GM12878 (cell line): ENCODE measurements around the gene PTPRS. TPM values are rescaled to one million over a fixed set of nuclear protein-coding genes. Genes with fewer than 3 reads are reported as not detected.

ENCODE experiments used
- ATAC-seq: fragments of 200-7000 bp; cut with Tn5 transposase; 3 replicates; pipeline ENCODE4 v1.9.1; 2020; ENCODE audit warnings: mild to moderate bottlenecking, moderate library complexity
- BruUV-seq: library from RNA; stranded (reverse); fragments of 400-500 nt; replicated peaks from 2 replicates; lab custom pipeline; 2021; lab: Mats Ljungman, UMichigan
- CTCF ChIA-PET: fragments of 300-600 bp; sonication (Branson Sonifier 250); formaldehyde crosslinking; extraction: SDS; loops from one replicate; lab custom pipeline; 2021; ENCODE audit warnings: inconsistent platforms; lab: Yijun Ruan, JAX
- POLR2A ChIA-PET: fragments of 350-600 bp; formaldehyde crosslinking; extraction: SDS; loops from one replicate; lab custom pipeline; 2021; ENCODE audit warnings: inconsistent platforms; lab: Charles Lee
- RAD21 ChIA-PET: fragments of 300-600 bp; sonication (Branson Sonifier 250); formaldehyde crosslinking; loops from one replicate; lab custom pipeline; 2023; ENCODE audit warnings: antibody characterized with exemption; ENCODE audit not compliant: unreplicated experiment; lab: Charles Lee
- SMC1A ChIA-PET: fragments of 300-600 bp; sonication (Branson Sonifier 250); formaldehyde crosslinking; loops from one replicate; lab custom pipeline; 2023; ENCODE audit not compliant: unreplicated experiment, uncharacterized antibody; lab: Charles Lee
- DNase-seq: peaks from one replicate; pipeline ENCODE4 v3.0.0-alpha.2; 2011; ENCODE audit warnings: low read depth, low spot score
- FAIRE-seq: peaks from 3 replicates; lab custom pipeline; 2011; peaks lifted over from hg19 to GRCh38; lab: Jason Lieb, UNC
- H2AFZ ChIP-seq: 2 replicates; pipeline ENCODE4 v1.6.0; 2011; ENCODE audit warnings: low read depth, low read length, control low read depth; ENCODE audit not compliant: control insufficient read depth
- H3K27ac ChIP-seq: 2 replicates; pipeline ENCODE4 v1.5.1; 2011; ENCODE audit warnings: control low read depth; ENCODE audit not compliant: control insufficient read depth, insufficient read depth
- H3K27me3 ChIP-seq, 2 experiments: replicated peaks in 1 of 2; 2 replicates each; pipeline versions ENCODE4 v1.6.0 to v1.6.1; 2011; ENCODE audit warnings: low read length in 1 of 2; ENCODE audit not compliant: control insufficient read depth in 2 of 2, insufficient read depth in 2 of 2
- H3K36me3 ChIP-seq, 2 experiments: 2 replicates each; pipeline ENCODE4 v1.5.1; 2011; ENCODE audit warnings: low read length in 1 of 2; ENCODE audit not compliant: control insufficient read depth in 2 of 2, insufficient read depth in 2 of 2
- H3K4me1 ChIP-seq: 2 replicates; pipeline ENCODE4 v1.6.1; 2011; ENCODE audit warnings: mild to moderate bottlenecking, low read length, moderate library complexity, mixed read lengths; ENCODE audit not compliant: control insufficient read depth, insufficient read depth
- H3K4me2 ChIP-seq: 2 replicates; pipeline ENCODE4 v1.6.0; 2011; ENCODE audit warnings: control low read depth; ENCODE audit not compliant: control insufficient read depth, insufficient read depth
- H3K4me3 ChIP-seq: fragments of 200-600 bp; sonication (generic); 2 replicates; pipeline ENCODE4 v1.5.1; 2016
- H3K79me2 ChIP-seq: 2 replicates; pipeline ENCODE4 v1.6.0; 2011; ENCODE audit warnings: low read length; ENCODE audit not compliant: control insufficient read depth, insufficient read depth
- H3K9ac ChIP-seq: 2 replicates; pipeline ENCODE4 v1.8.0; 2011; ENCODE audit warnings: low read length, control low read depth, mixed read lengths; ENCODE audit not compliant: control insufficient read depth, insufficient read depth
- H3K9me3 ChIP-seq: replicated peaks from 3 replicates; pipeline ENCODE4 v1.5.1; 2011; ENCODE audit warnings: mild to moderate bottlenecking, low read length; ENCODE audit not compliant: control insufficient read depth, insufficient read depth
- H4K20me1 ChIP-seq: 2 replicates; pipeline ENCODE4 v1.6.0; 2011; ENCODE audit not compliant: control insufficient read depth, insufficient read depth
- BCL3 ChIP-seq: IDR thresholded peaks from 2 replicates; pipeline ENCODE4 v1.6.1; 2011; ENCODE audit warnings: borderline replicate concordance, low read depth, mild to moderate bottlenecking, moderate library complexity, low read length; ENCODE audit not compliant: insufficient read depth, poor library complexity, severe bottlenecking
- E2F4 ChIP-seq: IDR thresholded peaks from 2 replicates; pipeline ENCODE4 v1.6.1; 2012; ENCODE audit warnings: low read depth, low read length, improper control_type of control experiment
- EGR1 ChIP-seq, 2 experiments: IDR thresholded peaks; 1 replicate in 1 of 2; 2 replicates in 1 of 2; pipeline ENCODE4 v1.6.1; 2011 to 2012; ENCODE audit warnings: low read depth in 2 of 2, low read length in 2 of 2, borderline replicate concordance in 1 of 2, mild to moderate bottlenecking in 1 of 2, moderate library complexity in 1 of 2
- FOXK2 ChIP-seq: fragments of 450-650 bp; IDR thresholded peaks from 2 replicates; pipeline ENCODE4 v1.6.1; 2017; ENCODE audit warnings: mild to moderate bottlenecking, moderate library complexity
- MAX ChIP-seq: IDR thresholded peaks from 2 replicates; pipeline ENCODE4 v1.6.1; 2012; ENCODE audit warnings: low read depth, low read length, improper control_type of control experiment
- MEF2A ChIP-seq: IDR thresholded peaks from 2 replicates; pipeline ENCODE4 v1.6.1; 2011; ENCODE audit warnings: low read depth, mild to moderate bottlenecking, low read length, moderate library complexity; ENCODE audit not compliant: insufficient read depth
- NFYA ChIP-seq: IDR thresholded peaks from 2 replicates; pipeline ENCODE4 v1.6.1; 2011; ENCODE audit warnings: low read depth, mild to moderate bottlenecking, low read length, improper control_type of control experiment, borderline replicate concordance
- PAX8 ChIP-seq: fragments of 450-650 bp; IDR thresholded peaks from 2 replicates; pipeline ENCODE4 v1.6.1; 2017; ENCODE audit warnings: mild to moderate bottlenecking, moderate library complexity
- REST ChIP-seq: IDR thresholded peaks from 2 replicates; pipeline ENCODE4 v1.6.1; 2012; ENCODE audit warnings: mild to moderate bottlenecking, low read depth, low read length
- SUPT20H ChIP-seq: IDR thresholded peaks from 2 replicates; pipeline ENCODE4 v1.6.1; 2011; ENCODE audit warnings: low read depth, mild to moderate bottlenecking, low read length, moderate library complexity, borderline replicate concordance; ENCODE audit not compliant: control insufficient read depth
- TARDBP ChIP-seq: IDR thresholded peaks from 2 replicates; pipeline ENCODE4 v1.6.1; 2016; ENCODE audit warnings: borderline replicate concordance
- ZNF622 ChIP-seq: fragments of 450-650 bp; IDR thresholded peaks from 2 replicates; pipeline ENCODE4 v1.6.1; 2017; ENCODE audit warnings: mild to moderate bottlenecking, inconsistent platforms
- WGBS: methylation state at CpG from one replicate; pipeline ENCODE4 v1.1.6; 2016; ENCODE audit warnings: low lambda C conversion rate; ENCODE audit not compliant: insufficient replicate concordance, insufficient coverage; ENCODE audit errors: missing lambda C conversion rate; 5-methylcytosine and 5-hydroxymethylcytosine counted together
- in situ Hi-C: fragments of 300-500 bp; cut with MboI; formaldehyde crosslinking; loops from 9 replicates; pipeline ENCODE4 v1.14.3; 2018; ENCODE audit warnings: mixed read lengths
- intact Hi-C: fragments of 100-400 bp; cut with micrococcal nuclease; formaldehyde crosslinking; loops from one replicate; pipeline ENCODE4 v1.14.2; 2022; ENCODE audit not compliant: unreplicated experiment
- polyA plus RNA-seq, 11 experiments: library from polyadenylated mRNA; depleted of rRNA in 4 of 11; unstranded in 6 of 11; stranded (reverse) in 5 of 11; fragments of >200 nt; fragmentation: Nextera tagmentation in 4 of 11; fragmentation: Illumina TruSeq in 1 of 11; extraction: Ambion mirVana in 4 of 11; extraction: Trizol in 1 of 11; gene quantifications; 1 replicate in 1 of 11; 2 replicates in 10 of 11; pipeline versions ENCODE4 v1.2.1 to v1.2.3, GENCODE V29; 2011 to 2016; ENCODE audit warnings: inconsistent platforms in 2 of 11, missing spikeins in 2 of 11, low read depth in 1 of 11
- total RNA-seq, 4 experiments: library from RNA; depleted of rRNA in 3 of 4; stranded (reverse); fragments of >200 nt in 3 of 4; fragmentation: Illumina TruSeq in 1 of 4; extraction: Trizol in 1 of 4; gene quantifications; 2 replicates each; pipeline versions ENCODE4 v1.2.1 to v1.2.3, GENCODE V29; 2013 to 2021
- TF ChIP-seq, protein P1 (sequence below): IDR thresholded peaks from 2 replicates; pipeline ENCODE4 v1.6.1; 2011; ENCODE audit warnings: borderline replicate concordance, low read depth, mild to moderate bottlenecking, moderate library complexity, mixed read lengths, low read length; ENCODE audit not compliant: insufficient read depth; ENCODE audit errors: extremely low read length

Gene PTPRS
- total and polyA plus RNA-seq, 10 of the 15 experiments (the other 5 are each of a cell fraction or from before 2014, with no cell fraction given): 0.09 to 32.1 (median 0.71) TPM

DNA sequence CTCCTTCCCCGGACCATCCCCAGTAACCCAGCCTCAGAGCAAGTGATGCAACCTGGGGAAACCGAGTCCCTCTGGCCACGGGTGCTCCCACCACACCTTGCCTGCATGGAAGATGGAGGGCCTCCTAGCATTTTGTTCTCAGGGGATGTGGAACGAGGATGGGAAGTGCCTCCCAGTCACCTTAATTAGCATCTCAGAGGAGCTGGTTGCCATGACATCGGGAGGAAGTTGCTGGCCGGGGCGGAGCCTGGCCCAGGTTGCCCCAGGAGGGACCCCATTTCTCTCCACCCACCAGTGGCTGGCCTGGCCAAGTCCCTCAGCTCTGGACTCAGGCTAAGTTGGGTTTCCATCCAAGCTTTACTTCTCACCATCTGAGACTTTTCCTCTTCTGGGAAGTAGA, 24.1 kb upstream of the PTPRS start:
- ChIA-PET RAD21 (no interaction called here), SMC1A (no interaction called here), CTCF (interaction anchor here (0.8 kb wide), 1 partner anchor 13 kb away, joined by 4 read pairs; no protein-coding TSS in a partner anchor), POLR2A (no interaction called here)
- Histone ChIP-seq H3K9me3 (no peaks in the 10 kb centered on the region), H3K36me3 (no peaks in the 10 kb centered on the region), H3K79me2 (no peaks in the 10 kb centered on the region), H3K4me2 (no peak overlapping the region), H3K9ac (no peak overlapping the region), H4K20me1 (no peaks in the 10 kb centered on the region), H3K27ac (no peak overlapping the region), H3K27me3 (no peaks in the 10 kb centered on the region), H3K4me1 (no peaks in the 10 kb centered on the region), H3K4me3 (no peak overlapping the region), H2AFZ (no peak overlapping the region)
- no peak for FAIRE-seq
- TF ChIP-seq ZNF622: no peak
- TF ChIP-seq FOXK2: no peak
- no peak for TF ChIP-seq PAX8
- TF ChIP-seq NFYA: no peak
- TF ChIP-seq EGR1 (IDR thresholded peaks at IDR 0.05; ENCODE audit: borderline replicate concordance in 1 of 2, low read depth in 2 of 2, low read length in 2 of 2): no peak
- no peak for TF ChIP-seq MEF2A
- TF ChIP-seq MAX: no peak
- TF ChIP-seq, protein P1, sequence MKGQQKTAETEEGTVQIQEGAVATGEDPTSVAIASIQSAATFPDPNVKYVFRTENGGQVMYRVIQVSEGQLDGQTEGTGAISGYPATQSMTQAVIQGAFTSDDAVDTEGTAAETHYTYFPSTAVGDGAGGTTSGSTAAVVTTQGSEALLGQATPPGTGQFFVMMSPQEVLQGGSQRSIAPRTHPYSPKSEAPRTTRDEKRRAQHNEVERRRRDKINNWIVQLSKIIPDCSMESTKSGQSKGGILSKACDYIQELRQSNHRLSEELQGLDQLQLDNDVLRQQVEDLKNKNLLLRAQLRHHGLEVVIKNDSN: no peak
- TF ChIP-seq REST: no peak
- TF ChIP-seq BCL3: no peak
- no peak for TF ChIP-seq SUPT20H
- no peak for TF ChIP-seq TARDBP
- no peak for TF ChIP-seq E2F4
- BruUV-seq: no TSS peak
- in situ Hi-C loops: no loop called here
- ATAC-seq: no peak
- intact Hi-C loops: no loop called here
- WGBS: 15% methylated on average over 7 of the region's 7 CpGs
- no peak for DNase-seq
